Colon (tissue), 2 donors: ENCODE data around the gene GPC6.

Experiments used
- FAIRE-seq: peaks from 2 replicates; lab custom pipeline; 2012; peaks lifted over from hg19 to GRCh38; lab: Jason Lieb, UNC
- donor health status: control.
- donor health status: control.

The GPC6 gene

GRCh38 chr13:93777504-93777903 lies 550.9 kb downstream of the GPC6 start:
- no peak for FAIRE-seq

- no peak for FAIRE-seq
Observed at GRCh38 chr13:93778548-93778947, 551.9 kb downstream of the GPC6 start.

GRCh38 chr13:93784191-93784590 lies 557.6 kb downstream of the GPC6 start:
- FAIRE-seq: no peak

GRCh38 chr13:93786846-93787489 lies 560.4 kb downstream of the GPC6 start:
- no peak for FAIRE-seq

GRCh38 chr13:93788456-93788855 lies 561.8 kb downstream of the GPC6 start:
- no peak for FAIRE-seq

GRCh38 chr13:93789058-93789457 lies 562.5 kb downstream of the GPC6 start:
- no peak for FAIRE-seq

GRCh38 chr13:93794197-93794885 lies 567.7 kb downstream of the GPC6 start:
- no peak for FAIRE-seq

- no peak for FAIRE-seq
Observed at GRCh38 chr13:93797463-93797862, 570.9 kb downstream of the GPC6 start.

- no peak for FAIRE-seq
Observed at GRCh38 chr13:93800342-93800741, 573.7 kb downstream of the GPC6 start.

- no peak for FAIRE-seq
Observed at GRCh38 chr13:93805736-93806135, 579.1 kb downstream of the GPC6 start.

- FAIRE-seq: no peak
Observed at GRCh38 chr13:93806861-93807260, 580.3 kb downstream of the GPC6 start.

- no peak for FAIRE-seq
Observed at GRCh38 chr13:93810264-93810663, 583.7 kb downstream of the GPC6 start.

GRCh38 chr13:93811071-93811737 lies 584.6 kb downstream of the GPC6 start:
- no peak for FAIRE-seq

GRCh38 chr13:93811738-93812112 lies 585.1 kb downstream of the GPC6 start:
- no peak for FAIRE-seq

- FAIRE-seq: no peak
Observed at GRCh38 chr13:93814658-93815057, 588.1 kb downstream of the GPC6 start.

- no peak for FAIRE-seq
Observed at GRCh38 chr13:93818345-93818744, 591.7 kb downstream of the GPC6 start.

GRCh38 chr13:93819331-93819890 lies 592.8 kb downstream of the GPC6 start:
- FAIRE-seq: no peak

- no peak for FAIRE-seq
Observed at GRCh38 chr13:93824286-93824685, 597.7 kb downstream of the GPC6 start.

- FAIRE-seq: no peak
Observed at GRCh38 chr13:93834051-93834450, 607.4 kb downstream of the GPC6 start.

- no peak for FAIRE-seq
Observed at GRCh38 chr13:93843082-93843481, 616.5 kb downstream of the GPC6 start.

- no peak for FAIRE-seq
Observed at GRCh38 chr13:93847162-93847561, 620.6 kb downstream of the GPC6 start.

- FAIRE-seq: no peak
Observed at GRCh38 chr13:93848247-93848646, 621.6 kb downstream of the GPC6 start.

GRCh38 chr13:93851236-93851635 lies 624.6 kb downstream of the GPC6 start:
- FAIRE-seq: no peak
